ENCODE results near the gene PRRC2A.
A peak's percentile ranks its signal among the peaks of the same experiment; 100 is the strongest.

The PRRC2A gene

DNA sequence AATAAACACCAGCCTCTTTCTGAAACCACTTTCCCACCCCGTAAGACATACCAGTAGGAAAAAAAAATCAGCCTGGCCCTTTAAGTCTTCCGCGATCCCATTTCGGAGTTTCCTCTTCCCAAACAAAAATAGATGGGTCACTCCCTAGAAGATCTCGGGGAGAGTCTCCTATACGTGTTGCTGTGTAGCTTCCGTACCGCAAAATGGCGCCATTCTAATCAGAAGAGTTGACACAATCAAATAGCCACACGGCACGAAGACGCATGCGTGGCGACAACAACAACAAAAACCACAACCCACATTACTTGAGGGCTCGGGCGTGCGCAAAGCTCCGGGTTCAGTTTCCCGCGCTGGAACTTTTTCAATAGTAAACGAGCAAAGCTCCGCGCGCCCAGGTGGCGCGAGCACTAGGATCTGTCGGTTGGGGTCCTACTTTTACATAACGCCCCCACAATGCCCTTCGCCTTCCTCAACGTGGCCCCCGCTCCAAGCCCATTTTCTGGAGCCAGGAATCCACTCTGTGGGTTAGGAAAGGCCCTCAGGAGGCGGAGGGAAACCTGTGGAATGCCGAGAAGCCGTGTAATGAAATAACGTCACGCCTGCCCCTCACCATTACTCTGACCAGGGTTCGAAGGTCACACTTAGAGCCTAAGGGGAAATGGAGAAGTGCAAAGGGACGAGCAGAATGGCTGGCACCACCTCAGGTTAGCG lies 44.4 kb downstream of the PRRC2A start, which contains the start of gene GPANK1 (continued):
- TF ChIP-seq BCL11A (tag by site-specific recombination; IDR thresholded peaks at IDR 0.05; ENCODE audit: low read depth) (0 out of 2 replicates have a peak, but pooled peaks have one; percentile 37), ZNF362 (tag by site-specific recombination; IDR thresholded peaks at IDR 0.05) (peak; percentile 88), ZNF707 (tag by site-specific recombination; IDR thresholded peaks at IDR 0.05) (no peak), ZBTB17 (tag by site-specific recombination; IDR thresholded peaks at IDR 0.05) (peak; percentile 93), ZNF600 (tag by site-specific recombination; IDR thresholded peaks at IDR 0.05) (no peak), ZNF341 (tag by site-specific recombination; IDR thresholded peaks at IDR 0.05; ENCODE audit: low read depth) (peak; percentile 36; the same call in 1 of the 2 replicates), ZXDB (tag by site-specific recombination; IDR thresholded peaks at IDR 0.05) (peak; percentile 44), SP7 (tag by site-specific recombination; IDR thresholded peaks at IDR 0.05) (0 out of 2 replicates have a peak, but pooled peaks have one; percentile 12), ZNF335 (tag by site-specific recombination; conservative IDR thresholded peaks at IDR 0.05) (peak; percentile 20), ZNF529 (tag by site-specific recombination; IDR thresholded peaks at IDR 0.05; ENCODE audit: insufficient replicate concordance) (no peak), ZBTB48 (tag by site-specific recombination; IDR thresholded peaks at IDR 0.05) (0 out of 2 replicates have a peak, but pooled peaks have one; percentile 23), ZNF530 (tag by site-specific recombination; IDR thresholded peaks at IDR 0.05; ENCODE audit: low read depth) (no peak), ZNF112 (tag by site-specific recombination; IDR thresholded peaks at IDR 0.05) (no peak), EGR2 (tag by site-specific recombination; IDR thresholded peaks at IDR 0.05; ENCODE audit: low read depth) (peak; percentile 52), ZNF629 (tag by site-specific recombination; IDR thresholded peaks at IDR 0.05) (peak; percentile 84), ZNF610 (tag by site-specific recombination; IDR thresholded peaks at IDR 0.05; ENCODE audit: borderline replicate concordance) (0 out of 2 replicates have a peak, but pooled peaks have one; percentile 30), PRDM10 (tag by site-specific recombination; IDR thresholded peaks at IDR 0.05) (peak; percentile 49; the same call in 1 of the 2 replicates), ZNF76 (tag by site-specific recombination; IDR thresholded peaks at IDR 0.05; ENCODE audit: borderline replicate concordance, low read depth) (peak; percentile 89; the same call in 1 of the 2 replicates), ZIC2 (tag by site-specific recombination; IDR thresholded peaks at IDR 0.05) (no peak), ZNF548 (tag by site-specific recombination; IDR thresholded peaks at IDR 0.05) (no peak), ZNF449 (tag by site-specific recombination; IDR thresholded peaks at IDR 0.05) (peak; percentile 98)
- TF ChIP-seq, protein P1, sequence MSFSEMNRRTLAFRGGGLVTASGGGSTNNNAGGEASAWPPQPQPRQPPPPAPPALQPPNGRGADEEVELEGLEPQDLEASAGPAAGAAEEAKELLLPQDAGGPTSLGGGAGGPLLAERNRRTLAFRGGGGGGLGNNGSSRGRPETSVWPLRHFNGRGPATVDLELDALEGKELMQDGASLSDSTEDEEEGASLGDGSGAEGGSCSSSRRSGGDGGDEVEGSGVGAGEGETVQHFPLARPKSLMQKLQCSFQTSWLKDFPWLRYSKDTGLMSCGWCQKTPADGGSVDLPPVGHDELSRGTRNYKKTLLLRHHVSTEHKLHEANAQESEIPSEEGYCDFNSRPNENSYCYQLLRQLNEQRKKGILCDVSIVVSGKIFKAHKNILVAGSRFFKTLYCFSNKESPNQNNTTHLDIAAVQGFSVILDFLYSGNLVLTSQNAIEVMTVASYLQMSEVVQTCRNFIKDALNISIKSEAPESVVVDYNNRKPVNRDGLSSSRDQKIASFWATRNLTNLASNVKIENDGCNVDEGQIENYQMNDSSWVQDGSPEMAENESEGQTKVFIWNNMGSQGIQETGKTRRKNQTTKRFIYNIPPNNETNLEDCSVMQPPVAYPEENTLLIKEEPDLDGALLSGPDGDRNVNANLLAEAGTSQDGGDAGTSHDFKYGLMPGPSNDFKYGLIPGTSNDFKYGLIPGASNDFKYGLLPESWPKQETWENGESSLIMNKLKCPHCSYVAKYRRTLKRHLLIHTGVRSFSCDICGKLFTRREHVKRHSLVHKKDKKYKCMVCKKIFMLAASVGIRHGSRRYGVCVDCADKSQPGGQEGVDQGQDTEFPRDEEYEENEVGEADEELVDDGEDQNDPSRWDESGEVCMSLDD (tag by site-specific recombination; IDR thresholded peaks at IDR 0.05) = peak; percentile 81
- TF ChIP-seq, protein P2, sequence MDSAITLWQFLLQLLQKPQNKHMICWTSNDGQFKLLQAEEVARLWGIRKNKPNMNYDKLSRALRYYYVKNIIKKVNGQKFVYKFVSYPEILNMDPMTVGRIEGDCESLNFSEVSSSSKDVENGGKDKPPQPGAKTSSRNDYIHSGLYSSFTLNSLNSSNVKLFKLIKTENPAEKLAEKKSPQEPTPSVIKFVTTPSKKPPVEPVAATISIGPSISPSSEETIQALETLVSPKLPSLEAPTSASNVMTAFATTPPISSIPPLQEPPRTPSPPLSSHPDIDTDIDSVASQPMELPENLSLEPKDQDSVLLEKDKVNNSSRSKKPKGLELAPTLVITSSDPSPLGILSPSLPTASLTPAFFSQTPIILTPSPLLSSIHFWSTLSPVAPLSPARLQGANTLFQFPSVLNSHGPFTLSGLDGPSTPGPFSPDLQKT (IDR thresholded peaks at IDR 0.05; ENCODE audit: borderline replicate concordance, low read depth, low read length) = no peak
- TF ChIP-seq, protein P3, sequence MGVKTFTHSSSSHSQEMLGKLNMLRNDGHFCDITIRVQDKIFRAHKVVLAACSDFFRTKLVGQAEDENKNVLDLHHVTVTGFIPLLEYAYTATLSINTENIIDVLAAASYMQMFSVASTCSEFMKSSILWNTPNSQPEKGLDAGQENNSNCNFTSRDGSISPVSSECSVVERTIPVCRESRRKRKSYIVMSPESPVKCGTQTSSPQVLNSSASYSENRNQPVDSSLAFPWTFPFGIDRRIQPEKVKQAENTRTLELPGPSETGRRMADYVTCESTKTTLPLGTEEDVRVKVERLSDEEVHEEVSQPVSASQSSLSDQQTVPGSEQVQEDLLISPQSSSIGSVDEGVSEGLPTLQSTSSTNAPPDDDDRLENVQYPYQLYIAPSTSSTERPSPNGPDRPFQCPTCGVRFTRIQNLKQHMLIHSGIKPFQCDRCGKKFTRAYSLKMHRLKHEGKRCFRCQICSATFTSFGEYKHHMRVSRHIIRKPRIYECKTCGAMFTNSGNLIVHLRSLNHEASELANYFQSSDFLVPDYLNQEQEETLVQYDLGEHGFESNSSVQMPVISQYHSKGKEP (tag by site-specific recombination; IDR thresholded peaks at IDR 0.05) = 0 out of 2 replicates have a peak, but pooled peaks have one; percentile 49
- TF ChIP-seq, protein P4, sequence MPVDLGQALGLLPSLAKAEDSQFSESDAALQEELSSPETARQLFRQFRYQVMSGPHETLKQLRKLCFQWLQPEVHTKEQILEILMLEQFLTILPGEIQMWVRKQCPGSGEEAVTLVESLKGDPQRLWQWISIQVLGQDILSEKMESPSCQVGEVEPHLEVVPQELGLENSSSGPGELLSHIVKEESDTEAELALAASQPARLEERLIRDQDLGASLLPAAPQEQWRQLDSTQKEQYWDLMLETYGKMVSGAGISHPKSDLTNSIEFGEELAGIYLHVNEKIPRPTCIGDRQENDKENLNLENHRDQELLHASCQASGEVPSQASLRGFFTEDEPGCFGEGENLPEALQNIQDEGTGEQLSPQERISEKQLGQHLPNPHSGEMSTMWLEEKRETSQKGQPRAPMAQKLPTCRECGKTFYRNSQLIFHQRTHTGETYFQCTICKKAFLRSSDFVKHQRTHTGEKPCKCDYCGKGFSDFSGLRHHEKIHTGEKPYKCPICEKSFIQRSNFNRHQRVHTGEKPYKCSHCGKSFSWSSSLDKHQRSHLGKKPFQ (tag by site-specific recombination; IDR thresholded peaks at IDR 0.05) = no peak
